HG02970 (cell line): Measurements from ENCODE around the gene GTPBP4.

Experiments
- ATAC-seq: cut with Tn5 transposase; IDR thresholded peaks from one replicate; pipeline ENCODE4 v1.9.1; 2021; ENCODE audit warnings: mild to moderate bottlenecking, moderate library complexity, moderate number of reproducible peaks; ENCODE audit not compliant: unreplicated experiment, low FRiP score

GTPBP4 gene

DNA sequence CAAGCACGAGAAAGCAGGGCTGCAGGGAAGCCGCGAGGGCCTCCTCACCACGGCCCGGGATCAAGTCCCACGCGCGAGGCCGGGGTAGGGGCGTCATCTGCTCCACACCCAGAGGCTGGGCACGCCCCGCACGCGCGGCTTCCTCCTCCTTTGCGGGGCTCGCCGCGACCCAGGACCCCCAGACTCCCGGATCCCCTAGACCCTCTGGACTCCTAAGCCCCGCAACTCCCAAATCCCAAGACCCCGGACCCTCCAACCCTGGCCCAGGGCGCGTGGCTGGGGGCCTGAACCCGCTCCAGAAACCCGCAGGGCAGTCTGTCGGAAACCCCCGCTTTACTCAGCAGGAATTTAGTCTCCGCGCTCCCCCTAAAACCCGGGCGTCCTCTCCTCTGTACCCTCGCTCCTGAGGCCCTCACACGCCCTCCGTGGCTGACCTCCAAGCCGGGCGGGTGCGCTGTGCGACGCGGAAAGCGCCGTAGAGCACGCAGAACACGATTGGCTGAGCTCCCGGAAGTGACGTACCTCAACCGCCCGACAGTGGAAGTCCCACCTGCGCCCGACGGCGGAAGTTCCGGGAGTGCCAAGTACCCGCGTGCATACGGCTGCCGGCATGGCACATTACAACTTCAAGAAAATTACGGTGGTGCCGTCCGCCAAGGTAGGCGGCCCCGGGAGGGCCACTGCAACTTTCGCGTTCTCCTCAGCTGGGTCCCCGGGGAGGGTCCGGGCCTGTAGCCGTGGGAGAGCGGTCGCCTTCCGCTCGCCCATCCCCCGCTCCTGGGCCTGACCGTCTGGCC, at the start of gene GTPBP4:
GTPBP4 (plus strand) TSS at position 565 of the 797 bp plus-strand sequence; CDS start at position 611, 46 bp downstream.
- ATAC-seq, result peak; percentile 93

DNA sequence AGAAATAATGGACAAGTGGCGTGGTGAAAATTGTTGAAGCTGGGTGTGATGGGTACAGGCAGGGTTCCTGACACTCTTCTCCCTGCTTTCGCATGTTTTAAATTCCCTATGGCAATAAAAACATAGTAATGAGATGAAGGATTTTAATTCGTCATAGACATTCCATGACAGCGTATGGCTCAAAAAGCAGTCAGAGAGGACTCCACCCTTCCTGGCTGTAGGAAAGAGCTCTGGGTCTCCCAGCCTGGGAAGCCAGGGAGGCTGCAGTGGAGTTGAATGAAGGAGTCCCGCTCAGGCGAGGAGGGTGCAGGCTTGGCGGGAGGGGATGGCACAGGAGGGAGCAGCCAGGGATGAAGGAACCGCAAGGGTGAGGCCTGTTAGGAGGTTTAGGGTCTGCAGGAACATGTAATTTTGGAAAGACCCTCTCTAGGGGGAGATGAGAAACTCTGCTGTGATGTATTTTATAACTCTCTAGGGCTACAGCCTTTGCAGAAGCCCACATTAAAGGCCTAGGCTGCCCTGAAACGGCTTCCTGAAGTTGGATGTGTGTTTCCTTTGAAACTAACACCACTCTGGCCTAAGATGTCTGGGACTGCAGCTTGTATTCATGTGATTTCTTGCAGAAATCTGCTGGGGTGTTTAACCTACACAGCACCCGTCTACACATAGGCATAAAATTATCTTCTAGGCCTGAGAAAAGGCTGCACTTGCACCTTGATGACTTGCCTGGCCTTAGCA, 49.1 kb upstream of the GTPBP4 start:
- ATAC-seq, result no peak

DNA sequence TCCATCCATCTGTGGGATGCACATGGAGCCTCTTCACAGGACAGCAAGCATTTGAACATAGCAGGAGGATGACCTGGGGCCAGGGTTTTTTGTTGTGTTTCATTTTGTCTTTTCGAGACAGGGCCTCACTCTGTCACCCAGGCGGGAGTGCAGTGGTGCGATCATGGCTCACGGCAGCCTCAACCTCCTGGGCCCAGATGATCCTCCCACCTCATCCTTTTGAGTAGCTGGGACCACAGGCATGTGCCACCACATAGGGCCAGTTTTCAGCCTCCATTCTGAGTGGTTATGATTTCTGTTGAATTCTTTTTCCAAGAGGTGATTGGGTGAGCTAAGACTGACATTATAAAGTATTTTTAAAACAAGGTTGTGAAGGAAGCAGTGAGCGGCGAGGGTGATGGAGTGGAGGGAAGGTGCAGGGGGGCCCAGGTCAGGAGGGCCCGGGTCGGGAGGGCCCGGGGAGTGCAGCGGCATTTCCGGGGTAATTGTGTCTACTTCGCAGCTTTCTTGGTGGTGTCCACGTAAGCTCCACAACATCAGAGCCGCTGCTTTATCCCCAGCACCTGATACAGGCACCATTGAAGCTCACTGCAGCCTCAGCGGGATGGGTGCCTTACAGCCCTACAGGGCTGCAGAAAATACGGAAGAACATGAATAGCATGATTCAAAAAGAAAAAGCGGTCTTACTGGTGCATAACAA, 44.8 kb upstream of the GTPBP4 start:
- ATAC-seq, result no peak

DNA sequence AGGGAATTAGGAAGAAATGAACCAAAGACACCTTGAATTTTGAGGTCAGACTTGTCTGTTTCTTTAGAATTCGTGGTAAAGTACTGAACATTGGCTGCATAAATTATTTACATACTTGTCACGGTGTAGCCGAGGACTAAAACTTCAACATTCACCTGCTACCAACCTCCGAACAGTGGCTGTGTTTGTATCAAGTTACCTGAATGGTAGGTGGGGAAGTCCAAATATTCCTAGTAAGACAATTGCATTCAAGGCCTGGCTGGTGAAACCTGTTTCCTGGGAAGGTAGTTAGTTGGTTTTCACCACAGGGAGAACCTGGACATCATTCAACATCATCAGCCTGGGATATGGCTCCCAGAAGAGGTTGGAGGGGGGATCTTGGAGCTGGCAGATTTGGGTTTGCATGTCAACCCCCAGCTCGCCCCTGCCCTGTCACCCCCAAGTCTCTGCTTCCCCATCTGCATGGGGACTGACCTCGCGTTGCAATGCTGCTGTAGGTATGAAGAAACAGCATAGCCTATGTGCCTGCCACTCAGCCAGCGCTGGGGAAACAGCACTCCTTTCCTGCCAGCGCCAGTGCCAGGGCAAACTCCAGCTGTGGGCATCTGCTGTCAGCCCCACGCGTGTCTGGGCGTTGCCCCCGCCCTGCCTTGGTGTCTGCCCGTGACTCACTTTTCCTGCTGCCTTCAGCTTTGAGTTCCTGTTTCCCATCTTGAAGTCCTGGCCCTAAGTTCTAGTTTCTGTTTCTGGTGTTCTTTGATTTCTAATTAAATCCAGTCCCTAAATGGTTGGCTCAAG, 44.0 kb upstream of the GTPBP4 start:
- ATAC-seq, result no peak

DNA sequence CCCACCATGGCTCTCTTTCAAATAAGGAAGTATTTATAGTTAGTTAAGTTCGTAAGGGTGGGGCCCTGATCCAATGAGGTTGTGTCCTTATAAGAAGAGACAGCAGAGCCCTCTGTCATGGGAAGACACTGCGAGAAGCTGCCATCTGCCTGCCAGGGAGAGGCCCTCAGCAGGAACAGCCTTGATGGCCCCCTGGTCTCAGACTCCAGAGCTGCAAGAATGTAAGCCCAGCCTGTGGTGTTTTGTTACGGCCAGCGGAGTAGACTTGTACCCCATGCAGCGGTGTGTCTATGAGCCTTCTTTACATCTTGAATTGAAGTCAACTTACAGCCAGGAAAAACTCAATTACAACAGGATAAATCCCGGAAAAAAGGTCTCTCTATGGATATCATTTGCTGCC, 42.5 kb upstream of the GTPBP4 start:
- no peak for ATAC-seq

DNA sequence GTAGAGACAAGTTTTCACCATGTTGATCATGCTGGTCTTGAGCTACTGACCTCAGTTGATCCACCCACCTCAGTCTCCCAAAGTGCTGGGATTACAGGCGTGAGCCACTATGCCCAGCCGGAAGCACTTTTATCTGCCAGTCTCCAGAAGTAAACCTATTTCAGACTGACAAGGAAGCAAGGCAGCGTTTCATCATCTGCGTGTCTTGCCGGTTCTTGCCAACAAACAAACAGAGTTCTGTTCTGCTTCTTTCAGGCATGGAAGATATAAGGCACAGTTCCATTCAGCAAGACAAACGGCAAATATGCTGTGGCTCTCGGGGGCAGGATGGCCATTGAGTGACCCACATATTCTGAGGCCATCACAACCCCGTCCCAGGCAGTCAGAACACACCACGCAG, 41.2 kb upstream of the GTPBP4 start:
- ATAC-seq, result no peak

DNA sequence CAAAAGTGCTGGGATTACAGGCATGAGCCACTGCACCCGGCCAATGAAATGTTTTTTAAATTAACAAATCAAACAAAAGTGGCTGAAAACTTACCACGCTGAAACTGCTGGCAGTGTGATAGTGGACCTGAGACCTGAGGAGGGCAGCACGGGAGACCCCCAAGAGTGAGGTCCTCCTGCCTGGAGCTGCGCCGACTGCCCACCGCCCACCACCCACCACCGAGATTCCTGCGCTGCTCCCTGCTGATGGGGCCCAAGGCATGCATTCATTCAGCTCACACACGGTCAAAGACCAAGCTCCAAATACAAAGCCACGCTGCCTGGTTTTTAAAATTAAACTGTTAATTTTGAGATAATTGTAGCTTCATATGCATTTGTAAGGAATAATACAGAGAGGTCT, 40.4 kb upstream of the GTPBP4 start:
- no peak for ATAC-seq

DNA sequence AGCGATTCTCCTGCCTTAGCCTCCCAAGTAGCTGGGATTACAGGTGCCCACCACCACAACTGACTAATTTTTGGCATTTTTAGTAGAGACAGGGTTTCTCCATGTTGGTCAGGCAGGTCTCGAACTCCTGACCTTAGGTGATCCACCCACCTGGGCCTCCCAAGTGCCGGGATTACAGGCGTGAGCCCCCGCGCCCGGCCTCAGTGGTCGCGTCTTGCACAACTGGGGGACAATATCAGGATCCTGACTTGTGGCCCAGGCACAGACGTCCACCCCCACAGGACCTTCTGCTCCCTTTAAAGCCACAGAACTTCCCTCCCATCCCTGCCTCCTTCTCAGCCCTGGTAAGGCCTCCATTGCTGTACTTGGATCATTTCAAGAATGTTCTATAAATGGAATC, 39.9 kb upstream of the GTPBP4 start:
- no peak for ATAC-seq

DNA sequence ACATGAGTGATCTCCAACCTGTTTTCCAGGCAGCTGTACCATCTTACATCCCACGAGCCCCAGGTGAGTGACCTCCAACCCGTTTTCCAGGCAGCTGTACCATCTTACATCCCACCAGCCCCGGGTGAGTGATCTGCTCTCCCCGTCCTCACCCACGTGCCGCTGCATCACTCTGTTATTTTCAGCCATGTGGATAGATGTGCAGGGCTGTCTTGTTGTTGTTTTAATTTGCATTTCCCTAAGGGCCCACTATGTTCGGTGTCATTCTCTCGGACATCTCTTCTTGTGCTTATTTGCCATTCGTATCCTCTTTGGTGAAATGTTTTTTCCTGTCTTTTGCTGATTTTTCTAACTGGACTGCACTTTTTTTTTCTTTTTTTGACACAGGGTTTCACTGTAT, 38.8 kb upstream of the GTPBP4 start:
- no peak for ATAC-seq

DNA sequence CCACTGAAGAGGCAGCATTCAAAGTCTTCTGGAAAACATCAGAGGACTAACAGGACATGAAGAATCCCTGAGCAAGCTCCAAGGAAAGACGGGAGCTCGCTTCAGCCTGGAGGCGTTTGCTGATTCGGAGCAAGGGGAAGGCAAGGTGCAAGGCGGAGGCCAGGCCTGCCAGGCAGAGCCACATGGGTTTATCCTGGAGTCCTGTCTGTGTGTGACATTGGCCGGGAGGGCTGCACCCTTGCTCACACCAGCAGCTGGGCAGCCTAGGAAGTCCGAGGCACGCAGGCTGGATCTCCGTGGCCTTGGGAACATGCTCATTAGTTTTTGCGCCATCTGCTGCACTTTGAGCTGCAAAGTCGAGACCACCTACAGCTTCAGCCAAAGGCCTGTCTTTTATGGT, 34.4 kb upstream of the GTPBP4 start:
- ATAC-seq, result no peak

DNA sequence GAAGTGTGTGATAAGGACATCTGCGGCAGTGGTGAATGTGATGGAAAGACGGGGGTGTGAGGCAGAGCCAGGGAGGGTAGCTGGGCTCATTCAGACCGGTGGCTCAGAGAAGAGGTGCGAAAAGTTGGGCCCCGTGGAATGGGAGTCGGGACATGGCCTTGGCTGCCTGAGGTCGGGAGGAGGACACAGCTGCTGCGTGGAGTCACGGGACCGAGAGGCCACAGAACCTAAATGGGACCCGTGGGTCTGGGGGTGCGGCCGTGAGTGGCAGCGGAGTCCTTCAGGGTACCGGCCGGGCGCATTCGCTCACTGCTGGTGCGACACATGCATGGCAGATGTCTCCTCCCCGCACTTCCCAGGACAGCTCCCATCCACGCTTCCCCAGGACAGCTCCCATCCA, 33.8 kb upstream of the GTPBP4 start:
- ATAC-seq, result no peak

DNA sequence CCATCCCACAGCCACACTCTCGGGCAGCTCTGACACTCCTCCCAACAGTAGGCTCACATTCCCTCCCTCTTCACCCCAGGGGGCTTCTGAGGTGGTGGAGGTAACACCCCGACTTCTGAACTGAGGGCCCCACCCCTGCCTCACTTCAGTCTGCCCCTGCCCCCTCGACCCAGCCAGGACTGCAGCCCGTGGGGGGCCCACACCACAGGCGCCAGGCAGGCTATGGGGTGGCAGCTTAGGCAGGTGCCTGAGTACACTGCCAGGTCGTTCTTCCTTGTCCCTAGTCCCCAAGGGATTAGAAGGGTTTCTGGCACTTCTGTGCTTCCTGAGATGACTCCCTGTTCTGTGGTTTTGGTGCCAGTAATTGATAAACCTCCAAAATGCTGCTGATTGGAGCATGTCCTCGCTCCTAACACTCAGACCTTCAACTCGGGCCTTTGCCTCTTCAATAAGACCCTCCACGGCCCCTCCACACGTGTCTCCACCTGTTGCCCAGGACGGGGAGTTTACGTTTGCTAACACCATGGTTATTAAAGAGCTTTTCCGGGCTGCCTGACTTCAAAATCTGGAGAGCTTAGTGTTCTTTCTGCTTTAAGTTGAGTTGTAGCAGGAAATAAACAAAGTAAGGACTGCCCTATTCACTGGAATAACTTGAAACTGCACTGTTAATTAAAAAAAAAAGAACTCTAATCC, 33.0 kb upstream of the GTPBP4 start:
- ATAC-seq, result no peak

DNA sequence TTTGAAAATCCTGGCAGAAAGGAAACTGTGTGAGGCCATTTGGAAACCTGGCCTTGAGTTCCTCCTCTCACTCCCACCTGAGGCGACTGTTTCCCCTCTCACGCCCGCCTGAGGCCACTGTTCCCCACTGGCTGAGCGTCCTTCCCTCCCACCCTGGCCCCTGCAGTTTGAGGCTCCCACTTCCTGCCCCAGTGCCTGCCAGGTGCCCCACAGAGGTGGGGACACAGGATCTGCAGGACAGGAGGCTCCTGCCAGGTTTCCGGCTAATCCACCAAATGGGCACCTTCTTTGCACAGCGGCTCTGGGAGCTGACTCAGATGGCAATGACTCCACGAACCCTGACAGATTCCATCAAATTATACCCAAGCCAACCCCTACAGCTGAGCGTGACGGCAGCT, 32.4 kb upstream of the GTPBP4 start:
- no peak for ATAC-seq

DNA sequence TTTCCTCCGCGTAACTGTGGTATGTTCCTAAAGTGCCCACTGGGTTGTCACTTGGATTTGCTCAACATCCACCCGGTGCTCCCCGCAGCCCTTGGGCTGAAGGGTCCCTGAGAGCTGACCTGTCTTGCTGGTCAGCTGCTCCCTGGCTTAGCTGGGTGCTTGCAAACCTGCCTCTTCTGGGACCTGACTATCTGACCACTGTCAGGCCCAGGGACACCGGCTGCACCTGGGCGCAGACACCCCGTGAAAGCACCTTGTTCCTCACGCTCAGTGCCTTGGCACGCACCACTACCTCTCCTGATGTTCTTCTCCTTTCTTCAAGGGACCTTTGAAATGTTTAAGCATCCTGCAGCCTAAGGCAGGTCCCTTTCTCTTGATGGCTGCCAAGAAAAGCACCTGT, 30.1 kb upstream of the GTPBP4 start:
- ATAC-seq, result no peak

DNA sequence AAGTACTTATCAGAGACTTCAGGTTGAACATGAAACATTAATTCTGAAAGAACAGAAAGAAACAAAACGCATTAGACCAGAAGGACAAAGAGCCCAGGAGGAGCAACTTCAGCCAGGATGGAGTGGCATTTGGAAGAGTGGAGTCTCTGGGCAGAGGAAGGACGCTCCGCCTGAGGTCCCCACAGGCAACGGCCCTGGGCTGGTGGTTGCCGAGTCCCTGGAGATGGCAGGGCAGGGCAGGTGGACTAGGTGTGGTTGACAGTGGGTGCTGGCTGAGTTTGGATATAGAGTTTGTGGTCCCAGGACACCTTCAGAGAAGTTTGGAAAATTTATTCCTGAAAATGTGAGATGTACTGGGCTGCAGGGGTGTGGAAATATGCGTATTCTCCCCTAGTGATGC, 29.4 kb upstream of the GTPBP4 start:
- no peak for ATAC-seq

DNA sequence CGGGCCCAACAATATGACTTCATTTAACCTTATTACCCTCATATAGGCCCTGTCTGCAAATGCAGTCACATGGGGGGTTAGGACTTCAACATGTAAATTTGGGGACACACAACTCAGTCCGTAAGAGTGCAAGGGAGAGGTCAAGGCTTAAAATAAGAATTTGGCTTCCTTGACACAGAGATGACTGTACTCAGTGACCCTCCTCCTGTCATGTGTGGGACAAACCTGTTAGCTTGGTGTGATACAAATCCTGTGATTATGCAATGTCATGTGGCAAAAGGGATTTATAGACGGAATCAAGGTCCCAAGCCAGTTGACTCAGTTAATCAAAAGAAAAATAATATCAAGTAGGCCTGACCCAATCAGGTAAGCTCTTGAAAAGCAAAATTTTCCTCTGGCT, 25.9 kb upstream of the GTPBP4 start:
- ATAC-seq, result no peak

DNA sequence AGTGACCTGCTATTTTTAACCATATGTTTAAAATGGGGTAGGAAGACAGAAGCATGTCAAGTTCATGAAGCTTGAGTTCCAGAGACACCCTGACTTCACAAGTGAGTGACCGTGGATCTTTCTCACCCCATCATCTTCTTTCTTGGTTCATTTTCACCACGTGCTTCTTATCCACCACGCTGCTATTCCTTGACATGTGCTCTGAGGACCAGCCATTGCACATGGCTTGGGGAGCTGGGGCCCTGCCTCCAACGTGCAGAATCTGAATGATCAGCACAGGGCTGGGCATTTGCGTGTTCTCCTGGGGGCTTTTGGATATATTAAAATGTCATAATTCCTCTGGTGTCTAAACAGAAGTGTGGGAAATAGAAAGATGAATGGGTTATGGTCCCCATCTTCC, 25.0 kb upstream of the GTPBP4 start:
- no peak for ATAC-seq

DNA sequence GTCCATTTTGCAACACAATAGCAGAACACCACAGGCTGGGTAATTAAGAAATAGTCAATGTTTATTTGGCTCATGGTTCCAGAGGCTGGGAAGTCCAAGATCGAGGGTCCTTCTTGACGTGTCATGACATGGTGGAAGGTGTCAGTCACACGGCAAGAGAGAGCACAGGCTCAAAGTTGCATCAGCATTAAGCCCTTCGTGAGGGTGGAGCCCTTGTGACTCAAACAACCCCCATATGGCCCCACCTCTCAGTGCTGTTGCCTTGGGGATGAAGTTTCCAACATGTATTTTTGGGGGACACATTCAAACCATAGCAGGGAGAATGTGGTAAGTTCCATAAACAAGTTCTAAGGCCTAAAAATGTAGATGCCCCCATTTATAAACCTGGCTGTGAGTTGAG, 24.6 kb upstream of the GTPBP4 start:
- no peak for ATAC-seq

DNA sequence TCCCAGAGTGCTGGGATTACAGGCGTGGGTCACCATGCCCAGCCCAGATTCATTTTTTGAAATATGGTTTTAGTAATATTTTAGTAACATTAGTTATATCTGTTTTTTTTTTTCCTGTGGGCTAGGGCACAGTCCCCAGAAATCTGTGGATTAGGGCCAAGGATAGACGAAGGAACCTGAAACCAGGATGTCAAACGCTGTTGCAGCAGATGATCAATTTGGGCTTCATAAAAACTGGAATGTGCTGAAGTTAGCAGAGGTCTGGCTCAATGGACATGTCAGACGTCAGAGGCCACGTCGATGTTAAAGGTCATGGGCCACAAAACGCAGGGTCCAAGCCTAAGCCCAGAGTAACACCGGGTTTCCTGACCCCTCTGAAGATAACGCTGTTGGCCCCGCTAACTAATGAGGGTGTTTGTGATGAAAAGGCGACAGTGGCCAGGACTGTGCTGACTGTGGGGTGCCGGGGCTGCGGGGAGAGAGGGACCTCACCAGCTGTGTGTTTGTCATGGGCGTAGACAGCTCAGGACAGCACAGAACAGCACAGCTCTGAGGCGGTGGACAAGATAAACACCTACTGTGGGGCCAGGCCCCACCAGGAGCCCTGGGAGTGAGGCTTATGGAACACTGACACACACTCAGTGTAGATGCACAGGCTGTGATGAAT, 23.8 kb upstream of the GTPBP4 start:
- no peak for ATAC-seq
